Dermis blood vessel endothelial cell (primary cell): ENCODE results near the gene MAB21L4. TPM values are rescaled to one million over a fixed set of nuclear protein-coding genes. Genes with fewer than 3 reads are reported as not detected.

Experiments used
- DNase-seq: peaks from one replicate; pipeline ENCODE4 v3.0.0; 2010
- total RNA-seq: library from RNA; depleted of rRNA; stranded (reverse); fragments of >200 nt; gene quantifications from 2 replicates; pipeline ENCODE4 v1.2.3, GENCODE V29; 2014

Gene MAB21L4
- total RNA-seq, 1 donor from 2014 or later: not detected

DNA sequence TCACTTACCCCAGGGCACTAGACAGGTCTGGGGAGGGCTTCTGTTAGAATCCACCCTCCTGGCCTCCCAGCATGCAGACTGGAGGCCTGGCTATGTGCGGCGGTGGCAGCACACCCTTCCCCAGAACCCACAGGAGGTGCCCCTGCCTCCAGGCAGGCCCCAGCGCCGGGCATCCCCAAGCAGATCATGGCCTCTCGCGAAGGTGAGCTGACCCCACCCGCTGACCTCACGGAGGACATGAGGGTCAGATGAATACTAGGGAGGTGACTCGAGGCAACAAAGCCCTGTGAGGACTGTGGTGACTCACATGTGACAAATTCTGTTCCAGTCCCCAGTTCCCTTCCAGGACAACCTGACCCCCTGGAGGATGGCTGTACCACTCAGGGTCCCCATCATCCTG is 1.9 kb downstream of the MAB21L4 start:
- no peak for DNase-seq

DNA sequence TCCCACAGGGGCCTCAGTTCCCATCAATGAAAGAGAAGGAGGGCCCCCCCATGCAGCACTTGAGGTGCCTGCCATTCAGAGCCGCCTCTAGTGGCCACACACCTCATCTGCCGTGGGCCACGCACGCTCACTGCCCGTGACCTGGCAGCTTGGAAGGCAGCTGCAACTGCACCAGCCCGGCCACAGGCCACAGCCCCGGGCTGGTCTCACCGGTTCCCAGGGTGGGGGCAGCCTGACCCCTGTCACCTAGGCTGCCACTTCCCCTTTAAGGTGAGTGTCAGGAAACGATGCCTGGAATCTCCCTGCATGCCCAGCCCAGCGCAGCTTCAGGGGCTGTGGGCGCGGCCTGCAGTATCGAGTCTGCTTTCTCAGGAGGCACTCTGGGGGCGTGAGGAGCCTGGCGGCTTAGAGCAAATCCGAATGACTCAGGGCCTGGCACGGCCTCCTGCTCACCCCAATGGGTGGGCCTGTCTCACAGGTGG is 2.6 kb downstream of the MAB21L4 start:
- no peak for DNase-seq

DNA sequence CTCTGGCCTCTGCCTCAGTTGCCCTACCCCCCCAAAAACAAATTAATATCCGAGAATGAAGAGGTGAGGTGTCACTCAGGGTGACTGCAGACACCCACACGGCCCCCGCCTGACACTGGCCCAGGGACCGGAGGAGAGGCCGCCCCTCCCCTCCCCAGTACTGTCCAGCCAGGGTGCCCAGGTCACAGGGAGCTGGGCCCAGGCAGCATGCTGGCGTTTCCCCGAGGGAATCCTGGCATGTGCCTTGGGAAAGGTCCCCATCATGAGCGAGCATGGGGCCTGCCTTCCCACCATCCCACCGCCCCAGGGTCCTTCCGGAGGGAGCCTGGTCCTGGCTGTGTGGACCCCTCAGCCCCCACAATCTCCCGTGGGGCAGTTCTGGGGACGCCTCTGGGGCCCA is 3.0 kb downstream of the MAB21L4 start:
- no peak for DNase-seq

DNA sequence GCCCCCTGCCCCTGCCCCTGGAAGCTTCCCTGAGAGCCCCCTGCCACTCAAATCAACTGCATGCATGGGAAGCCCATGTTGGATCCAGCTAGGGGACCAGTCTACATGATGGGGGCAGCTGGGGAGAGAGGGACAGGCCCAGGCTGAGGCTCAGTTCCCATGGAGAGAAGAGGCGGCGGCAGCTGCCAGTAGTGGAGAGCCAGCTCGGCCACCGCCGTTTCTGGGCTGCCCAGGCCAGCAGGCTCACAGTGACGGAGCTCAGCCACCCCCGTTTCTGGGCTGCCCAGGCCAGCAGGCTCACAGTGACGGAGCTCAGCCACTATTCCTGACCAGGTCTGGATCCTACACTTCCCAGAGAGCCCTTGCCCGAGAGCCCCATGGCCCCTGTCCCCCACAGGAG is 3.6 kb downstream of the MAB21L4 start:
- no peak for DNase-seq

DNA sequence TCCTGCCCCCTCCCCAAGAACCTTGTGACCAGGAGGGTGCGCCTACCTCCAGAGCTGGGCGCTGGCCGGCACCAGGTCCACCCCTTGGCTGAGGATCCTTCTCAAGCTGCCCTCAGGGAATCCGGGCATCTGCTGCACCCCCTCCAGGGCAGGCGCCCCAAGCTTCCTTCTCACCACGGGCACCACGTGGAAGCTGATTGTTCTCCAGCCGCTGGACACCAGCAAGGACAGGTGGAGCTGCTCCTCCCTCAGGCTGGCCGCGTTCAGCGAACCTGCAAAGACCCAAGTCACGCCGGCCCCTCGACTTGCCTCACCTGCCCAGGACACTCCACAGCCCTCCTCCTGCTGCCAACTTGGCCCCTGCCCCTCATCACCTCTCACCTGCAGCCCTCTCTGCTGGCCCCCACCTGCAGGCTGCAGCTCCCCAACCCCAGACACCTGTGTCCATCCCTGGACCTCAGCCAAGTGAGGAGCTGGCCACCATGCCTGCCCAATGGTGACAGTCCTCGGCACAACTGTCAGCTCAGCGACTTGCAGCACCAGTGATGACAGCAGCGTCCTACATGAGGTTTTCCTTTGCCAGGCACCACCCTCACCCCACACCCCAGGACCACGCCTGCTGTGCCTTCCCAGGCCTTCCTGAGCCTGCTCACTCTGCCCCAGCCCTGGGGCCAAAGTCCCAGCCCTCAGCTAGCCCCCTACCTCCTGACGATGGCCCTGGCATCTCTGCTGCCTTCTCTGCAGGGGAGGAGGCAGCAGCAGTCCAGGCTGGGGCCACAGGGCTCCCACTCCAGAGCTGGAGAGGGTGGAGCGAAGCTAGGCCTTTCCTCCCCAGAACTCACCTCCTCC is 4.2 kb downstream of the MAB21L4 start:
- DNase-seq: no peak

DNA sequence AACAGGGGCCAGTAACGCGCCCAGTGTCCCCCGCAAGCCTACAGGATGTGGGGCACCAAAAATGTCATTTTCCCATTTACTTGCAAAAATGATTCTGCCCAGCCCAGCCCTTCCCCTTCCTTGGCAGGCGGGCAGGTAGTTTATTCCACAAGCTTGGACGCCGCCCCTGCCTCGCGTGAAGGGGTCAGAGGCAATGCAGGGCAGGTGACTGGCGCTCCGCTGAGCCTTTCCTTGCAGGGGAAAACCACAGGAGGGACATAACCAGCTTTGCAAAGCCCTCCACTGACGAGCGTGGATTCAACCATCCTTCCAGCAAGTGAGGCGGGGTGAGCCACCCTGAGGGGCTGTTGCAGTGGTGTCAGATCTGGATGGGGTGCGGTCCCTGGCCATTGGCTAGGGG is 5.3 kb downstream of the MAB21L4 start:
- no peak for DNase-seq

DNA sequence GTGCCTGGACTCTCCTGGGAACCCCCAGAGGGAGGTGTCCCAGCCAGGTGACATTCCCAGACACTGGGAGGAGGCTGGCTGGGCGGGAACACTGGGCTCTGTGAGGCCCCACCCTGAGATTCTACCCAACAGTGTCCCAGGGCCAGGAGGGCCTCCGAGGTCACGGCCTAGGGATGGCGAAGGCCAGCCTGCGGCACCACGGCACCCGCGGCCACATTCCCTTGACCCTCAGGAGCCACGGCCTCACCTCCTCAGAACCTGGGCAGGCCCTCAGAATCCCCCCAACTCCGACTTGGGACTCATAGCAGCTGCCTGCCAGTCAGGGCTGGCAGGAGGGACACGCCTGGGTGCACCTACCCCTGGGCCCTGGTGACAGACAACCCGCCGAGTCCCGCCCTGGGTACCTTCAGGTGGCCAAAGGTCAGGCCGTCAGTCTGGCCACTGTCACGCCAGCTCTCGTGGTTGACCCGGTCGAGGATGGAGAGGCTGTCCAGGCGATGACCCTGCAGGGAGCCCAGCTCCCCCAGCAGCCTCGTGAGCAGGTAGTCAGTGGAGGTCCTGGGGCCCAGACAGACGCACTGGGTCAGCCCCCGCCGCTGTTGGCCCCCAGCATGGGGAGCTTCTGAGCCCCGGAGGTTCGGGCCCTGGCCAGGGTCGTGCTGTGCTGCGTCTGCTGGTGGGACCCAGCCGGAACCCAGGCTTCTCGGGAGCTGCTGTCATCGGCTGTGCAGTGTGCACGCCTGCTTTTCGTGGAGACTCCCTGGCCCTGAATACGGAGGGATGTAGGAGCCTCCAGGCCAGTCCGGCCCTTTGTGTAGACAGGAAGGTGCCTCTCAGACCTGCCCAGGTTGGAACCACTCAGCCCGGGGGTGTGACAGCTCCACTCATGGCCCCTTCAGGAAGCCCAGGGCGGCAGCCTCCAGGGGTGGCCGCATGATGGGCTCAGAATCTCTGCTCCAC is 6.1 kb downstream of the MAB21L4 start:
- no peak for DNase-seq

DNA sequence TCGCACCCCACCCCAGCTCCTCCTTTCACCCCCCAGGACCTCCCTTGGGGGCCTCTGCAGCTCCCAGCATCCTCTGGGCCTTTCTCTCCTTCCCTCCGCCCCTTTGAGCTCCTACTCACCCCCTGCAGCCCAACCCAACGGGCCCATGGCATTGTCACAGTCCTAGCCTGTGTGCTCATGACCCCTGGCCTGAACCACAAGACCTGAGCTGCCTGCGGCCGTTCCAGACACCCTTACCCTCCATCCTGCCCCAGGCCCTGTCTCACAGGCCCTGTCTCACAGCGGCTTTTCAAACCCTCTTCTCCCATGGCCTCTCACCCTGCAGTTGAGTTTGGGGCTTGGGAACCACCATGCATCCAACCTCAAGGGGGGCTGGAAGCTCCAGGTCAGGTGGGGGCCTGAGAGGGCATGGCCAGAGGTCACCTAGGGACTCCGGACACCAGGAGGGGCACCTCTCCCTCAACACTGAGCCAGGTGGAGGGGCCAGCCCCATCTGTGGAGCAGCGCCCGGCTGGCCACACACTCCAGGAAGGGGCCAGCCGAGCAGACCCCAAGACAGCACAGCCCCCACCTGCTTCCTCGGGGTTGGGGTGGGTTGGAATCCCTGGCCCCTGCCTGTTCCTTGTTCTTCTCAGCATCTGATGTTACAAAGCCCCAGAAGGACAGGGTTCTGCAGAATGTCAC is 6.9 kb downstream of the MAB21L4 start:
- DNase-seq: no peak

DNA sequence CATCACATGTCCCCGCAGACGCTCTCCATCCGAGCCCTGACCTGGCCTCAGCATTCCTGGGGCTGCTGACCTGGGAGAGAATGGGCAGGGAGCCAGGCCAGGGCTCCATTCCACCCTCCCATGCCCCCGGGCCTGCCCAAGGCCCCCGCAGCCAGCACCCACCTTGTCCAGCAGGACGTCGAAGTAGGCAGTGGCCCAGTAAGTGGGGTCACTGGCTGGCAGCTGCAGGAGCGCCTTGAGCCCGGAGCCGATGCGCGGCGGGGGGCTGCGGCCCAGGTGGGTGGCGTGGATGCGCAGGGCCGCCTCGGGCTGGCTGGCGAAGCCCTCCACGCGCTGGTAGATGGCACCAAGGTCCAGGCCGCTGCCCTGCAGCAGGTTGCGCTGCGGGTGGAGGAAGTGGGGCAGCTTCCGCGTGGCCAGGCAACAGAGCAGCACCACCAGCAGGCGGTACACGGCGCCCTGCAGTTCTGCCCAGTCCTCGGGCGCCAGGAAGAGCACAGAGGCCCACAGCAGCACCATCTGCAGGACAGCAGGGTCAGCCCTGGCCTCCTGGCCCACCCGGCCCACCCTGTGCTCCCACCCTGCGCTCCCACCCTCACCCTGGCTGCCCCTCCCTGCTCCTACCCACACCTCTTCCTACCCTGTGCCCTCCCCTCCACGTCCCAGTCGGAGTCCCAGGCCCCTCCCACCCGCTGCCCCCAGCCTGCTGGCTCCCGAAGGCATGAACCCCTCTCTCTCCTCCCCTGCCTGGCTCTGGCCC is 7.6 kb downstream of the MAB21L4 start:
- DNase-seq: no peak

DNA sequence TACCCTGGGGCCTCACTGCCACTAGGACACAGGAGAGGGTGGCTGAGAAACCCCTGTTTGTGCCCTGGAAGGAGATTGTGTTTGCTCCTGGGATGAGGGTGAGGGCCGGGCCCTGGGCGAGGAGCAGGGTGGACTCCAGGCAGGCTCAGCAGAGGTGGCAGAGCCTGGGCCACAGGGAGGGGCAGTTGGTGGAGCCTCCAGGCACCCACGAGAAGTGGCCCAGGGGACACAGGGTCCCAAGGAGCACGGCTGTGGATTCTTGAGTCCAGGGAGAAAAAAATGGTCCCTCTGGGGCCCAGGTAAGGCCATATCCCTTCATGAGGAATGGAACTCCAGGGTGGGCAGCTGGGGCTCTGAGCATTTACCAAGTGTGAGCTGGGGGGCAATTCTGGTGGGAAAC is 8.3 kb downstream of the MAB21L4 start:
- DNase-seq: no peak

DNA sequence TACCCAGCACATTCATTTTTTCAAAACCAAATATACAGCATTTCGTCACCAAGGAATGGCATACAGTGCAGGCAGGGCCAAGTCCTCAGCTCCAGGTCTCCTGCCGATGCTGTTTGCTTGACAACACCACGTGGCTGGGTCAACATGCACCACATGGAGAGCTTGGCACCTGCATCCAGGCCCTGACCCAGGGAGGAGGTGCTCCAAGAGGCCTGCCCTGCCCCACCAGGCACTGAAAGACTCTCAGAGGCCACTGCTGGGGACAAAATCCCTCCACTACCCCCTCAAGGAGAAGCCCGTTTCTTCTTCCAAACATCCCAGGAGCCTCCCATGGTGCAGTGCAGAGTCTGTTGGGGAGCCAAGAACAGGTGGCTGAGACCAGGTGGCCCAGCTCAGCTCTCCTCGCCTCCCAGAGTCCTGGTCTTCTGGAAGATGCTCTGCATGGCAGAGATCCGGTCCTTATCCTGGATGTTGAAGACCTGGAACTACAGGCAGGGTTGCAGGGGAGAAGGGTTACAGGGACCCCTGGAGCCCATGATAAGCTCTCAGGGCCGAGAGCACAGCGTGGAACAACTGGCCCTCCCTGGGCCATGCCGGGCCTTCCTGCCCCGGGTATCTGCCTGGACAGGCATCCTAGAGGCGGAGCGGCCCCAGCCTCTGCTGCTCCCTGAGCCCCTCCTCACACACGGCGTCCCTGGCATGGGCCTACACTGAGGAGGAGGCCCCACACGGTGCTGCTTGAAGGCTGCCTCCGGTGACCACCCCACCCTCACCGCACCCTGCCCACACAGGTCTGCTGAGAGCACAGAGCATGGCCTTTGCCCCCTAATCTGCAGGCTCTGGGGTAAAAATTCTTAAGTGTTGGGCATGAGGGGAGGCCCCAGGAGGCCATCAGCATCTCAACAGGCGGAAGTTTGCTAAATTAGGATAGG is 9.0 kb downstream of the MAB21L4 start:
- no peak for DNase-seq

DNA sequence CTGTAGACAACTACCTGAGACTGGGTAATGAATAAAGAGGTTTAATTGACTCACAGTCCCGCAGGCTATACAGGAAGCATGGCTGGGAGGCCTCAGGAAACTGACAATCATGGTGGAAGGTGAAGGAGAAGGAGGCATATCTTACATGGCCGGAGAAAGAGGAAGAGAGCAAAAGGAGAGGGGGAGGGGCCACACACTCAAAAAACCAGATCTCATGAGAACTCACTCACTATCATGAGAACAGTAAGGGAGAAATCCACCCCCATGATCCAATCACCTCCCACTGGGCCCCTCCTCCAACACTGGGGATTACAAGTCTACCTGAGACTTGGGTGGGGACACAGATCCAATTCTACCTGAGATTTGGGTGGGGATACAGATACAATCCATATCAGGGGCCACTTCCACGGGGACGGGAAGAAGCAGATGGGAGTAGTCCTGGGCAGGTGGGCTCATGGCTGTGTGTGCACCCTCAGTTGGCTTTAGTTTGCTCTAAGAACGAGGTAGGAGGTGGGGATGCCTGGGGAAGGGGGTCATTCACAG is 9.9 kb downstream of the MAB21L4 start:
- no peak for DNase-seq

DNA sequence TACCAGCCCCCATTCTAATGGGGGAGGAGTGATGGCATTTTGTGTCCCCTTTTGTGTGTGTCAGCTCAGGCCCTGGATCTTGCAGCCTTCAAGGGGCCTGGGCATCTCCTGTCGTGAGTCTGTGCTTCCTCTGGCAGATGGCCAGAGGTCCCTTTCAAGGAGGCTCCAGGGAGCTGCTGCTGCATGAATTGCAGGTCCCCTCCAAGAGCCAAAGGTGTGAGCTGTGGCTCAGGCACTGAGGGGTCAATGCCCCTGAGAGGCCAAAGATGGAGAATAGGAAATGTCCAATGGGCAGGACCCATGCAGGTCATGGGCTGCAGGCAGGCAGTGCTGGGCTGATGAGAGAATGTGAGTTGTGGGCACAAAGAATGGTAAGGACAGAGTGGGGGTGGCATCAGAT is 10.4 kb downstream of the MAB21L4 start:
- DNase-seq: no peak

DNA sequence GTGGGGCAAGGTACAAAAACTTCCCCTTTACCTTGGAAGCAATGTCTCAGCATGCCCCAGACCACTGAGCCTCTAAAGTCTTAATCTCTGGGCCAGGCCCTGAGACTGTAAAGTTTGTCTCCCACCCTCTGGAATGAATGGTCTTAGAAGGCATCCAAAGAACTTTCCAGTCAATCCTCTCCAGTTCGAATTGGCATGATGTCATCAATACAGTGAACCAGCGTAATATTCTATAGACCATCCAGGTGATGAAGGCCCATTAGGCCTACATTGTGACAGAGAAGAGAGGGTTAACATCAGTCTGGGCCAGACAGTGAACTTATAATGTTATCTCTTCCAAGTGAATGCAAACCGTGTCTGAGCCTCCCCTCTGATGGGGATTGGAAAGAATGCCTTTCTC is 11.2 kb downstream of the MAB21L4 start:
- no peak for DNase-seq

DNA sequence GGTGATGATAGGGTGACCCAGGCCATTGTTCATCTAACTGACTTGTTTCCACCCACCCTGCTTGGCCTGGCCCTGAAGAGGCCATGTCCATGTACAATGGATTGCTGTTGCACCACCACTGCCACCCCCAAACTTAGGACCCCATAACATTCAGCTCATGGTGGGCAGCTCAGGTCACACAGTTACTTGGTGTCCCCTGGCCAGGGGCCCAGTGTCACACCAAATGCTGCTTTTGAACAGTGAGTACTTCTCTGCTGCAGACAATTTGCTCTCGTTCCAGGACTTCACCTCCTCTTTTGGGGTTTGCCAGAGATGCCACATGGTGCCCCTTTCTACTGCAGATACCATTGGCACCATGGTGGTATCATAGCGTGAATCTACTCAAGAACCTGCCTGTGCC is 11.7 kb downstream of the MAB21L4 start:
- DNase-seq: no peak

DNA sequence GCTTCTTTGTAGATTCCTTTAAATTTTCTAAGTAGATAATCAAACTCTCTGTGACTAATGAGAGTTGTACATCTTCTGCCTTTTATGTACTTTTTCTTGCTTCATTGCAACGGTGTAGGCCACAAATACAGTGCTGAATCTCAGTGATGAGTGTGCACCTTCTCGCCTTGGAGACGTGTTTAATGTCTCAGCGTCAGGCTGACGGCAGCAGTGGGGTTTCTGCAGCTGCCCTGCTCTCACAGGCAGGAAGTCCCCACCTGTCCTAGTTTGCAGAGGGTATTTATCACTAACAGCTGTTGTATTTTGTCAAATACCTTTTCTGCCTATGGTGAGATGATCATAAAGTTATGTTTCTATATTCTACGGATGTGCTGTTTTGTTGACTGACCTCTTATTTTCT is 14.0 kb downstream of the MAB21L4 start:
- no peak for DNase-seq

DNA sequence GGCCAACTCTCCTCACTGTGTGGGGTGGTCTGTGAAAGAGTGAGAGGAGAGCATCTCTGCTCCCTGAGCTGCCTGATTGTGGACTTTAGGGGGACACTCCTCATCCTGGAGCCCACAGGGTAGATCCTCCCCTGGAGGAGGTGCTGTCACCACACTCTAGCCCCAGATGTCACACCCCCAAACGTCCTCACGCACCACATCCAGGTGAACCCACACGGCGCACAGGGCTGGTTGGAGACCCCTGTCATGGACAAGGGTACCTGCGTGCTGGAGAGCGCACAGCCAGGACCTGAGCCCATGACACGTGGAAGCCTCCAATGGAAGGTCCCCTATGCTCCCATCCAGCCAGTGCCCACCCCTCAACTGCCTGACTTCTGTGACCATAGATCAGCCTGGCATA is 16.9 kb downstream of the MAB21L4 start:
- DNase-seq: no peak

DNA sequence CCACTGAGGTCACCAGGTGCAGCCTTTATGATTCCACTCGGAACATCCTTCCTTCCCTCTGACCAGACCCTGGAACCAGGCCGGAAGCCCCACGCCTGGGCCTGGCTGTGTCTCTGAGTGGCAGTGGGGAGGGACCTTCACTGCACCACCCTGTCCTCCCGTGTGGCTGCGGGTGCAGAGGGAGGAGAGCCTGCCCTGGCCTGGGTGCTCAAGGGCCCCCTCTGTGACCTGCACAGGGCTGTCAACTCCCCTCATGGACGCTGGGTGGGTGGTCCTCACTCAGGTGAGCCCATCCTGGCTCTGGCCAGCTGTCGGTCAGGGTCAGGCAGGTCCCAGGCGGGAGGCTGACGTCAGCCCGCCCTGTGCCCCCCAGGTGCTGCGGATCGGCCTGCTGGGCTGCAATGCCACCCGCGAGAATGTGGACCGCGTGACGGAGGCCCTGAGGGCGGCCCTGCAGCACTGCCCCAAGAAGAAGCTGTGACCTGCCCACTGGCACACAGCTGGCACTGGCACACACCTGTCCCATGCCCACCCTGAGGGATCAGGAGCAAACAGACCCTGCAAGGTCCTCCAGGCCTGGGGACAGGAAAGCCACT is 17.5 kb downstream of the MAB21L4 start:
- no peak for DNase-seq

DNA sequence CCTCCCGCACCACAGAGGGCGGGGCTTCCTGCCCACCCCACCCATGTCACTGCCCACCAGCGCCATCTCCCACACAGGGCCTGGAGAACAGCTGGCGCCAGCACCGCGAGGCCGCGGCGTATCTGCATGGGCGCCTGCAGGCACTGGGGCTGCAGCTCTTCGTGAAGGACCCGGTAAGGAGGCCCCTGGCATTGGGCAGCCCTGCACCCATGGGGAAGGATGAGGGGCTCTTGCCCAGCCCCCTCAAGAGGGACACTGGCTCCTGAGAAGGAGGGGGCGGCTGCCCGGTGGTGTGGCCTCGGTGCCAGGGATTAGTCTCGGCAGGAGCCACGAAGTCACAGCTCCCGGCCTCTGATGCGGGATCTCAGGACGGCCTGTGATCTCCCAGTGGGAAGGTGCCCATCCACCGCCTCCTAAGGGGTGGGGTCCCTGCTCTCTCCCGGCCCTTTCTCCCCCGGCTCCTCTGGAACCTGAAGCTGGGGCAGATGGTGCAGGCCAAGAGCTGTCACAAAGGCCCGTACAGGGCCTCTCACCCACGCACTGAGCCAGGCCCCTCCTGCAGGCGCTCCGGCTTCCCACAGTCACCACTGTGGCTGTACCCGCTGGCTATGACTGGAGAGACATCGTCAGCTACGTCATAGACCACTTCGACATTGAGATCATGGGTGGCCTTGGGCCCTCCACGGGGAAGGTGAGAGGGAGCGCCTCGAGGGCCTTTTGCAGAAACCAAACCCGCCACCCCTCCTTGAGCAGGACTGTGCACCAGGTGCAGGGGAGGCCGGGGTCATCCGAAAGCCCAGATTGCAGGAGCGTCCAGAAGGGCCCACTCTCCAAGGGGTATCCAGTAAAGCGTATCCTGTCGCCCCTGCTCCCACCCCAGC is 18.3 kb downstream of the MAB21L4 start:
- DNase-seq: no peak
